DMS53 treated with DMSO at 0.1 percent for 48 hours (cell line): ENCODE results near the gene CACNA1H.
"Not testable (repeated sequence)": the region's sequence is repeated elsewhere in the genome, so short reads cannot be mapped to it uniquely, and the experiment has no call there.

Experiments used
- DNase-seq: peaks from one replicate; lab custom pipeline; 2025; ENCODE audit not compliant: unreplicated experiment; lab: John Stamatoyannopoulos, UW

CACNA1H gene

DNA sequence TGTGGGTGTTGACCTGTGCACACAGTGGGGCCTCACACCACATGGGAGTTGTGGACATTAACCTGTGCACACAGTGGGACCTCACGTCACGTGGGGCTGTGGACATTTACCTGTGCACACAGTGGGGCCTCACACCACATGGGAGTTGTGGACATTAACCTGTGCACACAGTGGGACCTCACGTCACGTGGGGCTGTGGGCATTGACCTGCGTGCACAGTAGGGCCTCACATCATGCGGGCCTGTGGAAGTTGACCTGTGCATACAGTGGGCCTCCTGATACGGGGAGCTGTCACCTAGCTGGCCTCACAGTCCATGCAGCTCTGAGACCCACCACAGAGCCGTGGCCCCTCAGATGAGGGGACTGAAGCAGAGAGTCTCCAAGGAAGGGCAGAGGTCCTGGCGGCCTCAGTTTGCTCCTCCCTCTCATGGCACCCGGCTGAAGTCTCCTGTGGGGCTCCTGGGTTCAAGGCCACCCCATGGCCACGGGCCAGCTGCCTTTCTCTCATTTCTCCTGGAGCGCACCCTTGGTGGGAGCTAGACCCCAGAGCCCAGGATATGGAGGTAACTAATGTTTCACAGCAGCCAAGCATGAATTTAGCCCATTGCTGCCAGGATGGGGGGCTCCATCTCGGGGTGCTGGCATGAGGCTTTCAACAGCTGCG is 21.0 kb downstream of the CACNA1H start:
- no peak for DNase-seq

GRCh38 chr16:1174477-1175357 is 21.8 kb downstream of the CACNA1H start:
- no peak for DNase-seq

- DNase-seq: no peak
These were observed 22.8 kb downstream of the CACNA1H start for GRCh38 chr16:1175566-1176279.

GRCh38 chr16:1176280-1176897 is 23.5 kb downstream of the CACNA1H start:
- DNase-seq: no peak

DNA sequence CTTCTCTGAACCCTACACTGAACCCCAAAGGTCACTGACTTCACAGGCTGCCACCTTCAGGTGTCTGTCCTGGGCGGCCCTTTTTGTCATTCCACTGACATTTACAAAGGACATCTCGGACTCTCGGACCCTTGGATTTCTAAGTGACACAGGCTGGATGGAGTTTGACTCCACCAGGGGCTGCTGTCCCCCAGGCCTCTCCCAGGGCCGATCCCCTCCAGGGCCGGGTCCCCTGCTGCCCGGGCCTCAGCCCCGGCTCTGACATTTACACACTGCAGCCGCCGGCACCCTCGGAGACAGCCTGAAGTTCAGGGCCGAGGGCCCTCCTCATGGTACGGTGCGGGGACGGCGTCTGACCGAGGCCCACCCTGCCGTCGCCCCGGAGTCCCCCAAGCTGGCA is 24.1 kb downstream of the CACNA1H start:
- DNase-seq: no peak

DNA sequence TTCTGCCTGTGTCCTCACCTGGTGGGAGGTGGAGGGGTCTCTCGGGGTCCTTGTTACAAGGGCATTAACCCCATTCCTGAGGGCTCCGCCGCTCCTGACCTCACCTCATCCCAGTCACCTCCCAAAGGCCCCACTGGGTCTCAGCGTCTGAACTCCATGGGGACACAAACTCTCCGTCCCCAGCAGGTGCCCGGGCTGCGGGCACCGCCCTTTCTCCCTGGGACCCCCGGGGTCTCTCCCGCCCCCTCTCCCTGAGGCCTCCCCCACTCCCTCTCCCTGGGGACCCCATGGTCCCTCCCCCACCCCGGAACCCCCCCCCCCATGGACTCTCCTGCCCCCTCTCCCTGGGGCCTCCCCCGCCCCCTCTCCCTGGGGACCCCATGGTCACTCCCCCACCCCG is 24.8 kb downstream of the CACNA1H start:
- no peak for DNase-seq

DNA sequence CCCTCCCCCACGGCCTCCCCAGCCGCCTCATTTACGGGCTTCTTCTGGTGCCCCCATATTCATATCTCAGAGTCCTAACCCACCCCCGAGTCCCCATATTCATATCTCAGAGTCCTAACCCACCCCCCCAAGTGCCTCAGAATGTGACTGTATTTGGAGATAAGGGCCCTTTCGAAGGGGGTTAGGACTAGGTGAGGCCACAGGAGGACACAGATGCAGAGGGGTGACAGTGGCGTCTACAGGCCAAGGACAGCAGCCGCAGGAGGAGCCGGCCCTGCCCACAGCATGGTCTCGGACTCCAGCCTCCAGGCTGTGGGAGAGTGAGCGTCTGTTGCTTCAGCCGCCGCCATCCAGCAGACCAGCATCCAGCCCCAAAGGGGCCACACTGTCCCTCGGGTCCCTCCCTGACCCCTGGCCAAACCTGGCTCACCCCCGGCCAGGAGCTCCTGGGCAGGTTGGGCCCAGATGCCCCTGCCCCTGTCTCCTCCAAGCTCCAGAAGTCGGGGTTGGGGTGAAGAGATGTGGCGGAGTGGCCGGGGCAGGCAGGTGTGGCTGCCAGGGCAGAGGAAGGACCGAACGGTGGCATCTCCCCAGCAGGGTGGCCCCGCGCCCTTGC is 25.5 kb downstream of the CACNA1H start:
- DNase-seq: no peak

DNA sequence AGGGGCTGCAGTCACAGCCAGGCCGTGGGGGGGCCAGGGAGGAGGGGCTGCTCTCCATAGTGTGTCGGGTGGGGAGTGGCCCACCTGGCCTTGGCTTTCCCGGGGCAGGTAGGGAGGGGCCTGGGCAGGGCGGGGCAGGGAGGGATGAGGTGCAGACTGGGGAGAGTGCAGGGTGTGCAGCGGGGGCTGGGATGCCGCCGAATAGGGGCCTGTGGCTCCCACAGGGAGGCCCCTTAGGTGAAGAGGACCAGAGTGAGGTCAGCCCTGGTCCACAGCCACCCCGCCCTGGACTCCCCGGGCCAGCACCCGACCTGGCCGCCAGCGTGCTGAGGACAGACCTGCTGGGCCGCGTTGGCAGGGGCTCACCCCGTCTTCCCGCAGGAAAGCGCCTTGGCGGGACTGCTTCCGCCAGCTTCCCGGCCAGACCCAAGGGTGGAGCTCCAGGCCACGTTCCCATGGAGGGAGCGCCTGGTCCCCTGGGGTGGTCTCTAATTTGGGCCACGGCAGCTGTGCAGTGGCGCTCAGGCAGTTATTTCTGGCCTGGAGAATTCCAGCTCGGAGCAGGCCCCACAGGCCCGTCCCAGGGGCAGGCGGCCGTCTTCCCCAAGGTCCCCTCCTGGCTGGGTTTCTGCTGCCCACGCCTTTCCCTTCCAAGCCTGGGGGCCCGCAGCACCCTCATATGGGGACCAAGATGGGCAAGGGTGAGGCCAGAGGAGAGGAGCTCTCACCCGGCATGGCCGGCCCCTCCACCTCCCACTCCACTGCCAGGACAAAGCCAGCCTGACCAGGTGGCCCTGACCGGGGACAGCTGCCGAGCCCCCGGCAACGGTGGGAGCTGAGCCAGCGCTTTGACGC is 27.9 kb downstream of the CACNA1H start:
- DNase-seq: no peak

DNA sequence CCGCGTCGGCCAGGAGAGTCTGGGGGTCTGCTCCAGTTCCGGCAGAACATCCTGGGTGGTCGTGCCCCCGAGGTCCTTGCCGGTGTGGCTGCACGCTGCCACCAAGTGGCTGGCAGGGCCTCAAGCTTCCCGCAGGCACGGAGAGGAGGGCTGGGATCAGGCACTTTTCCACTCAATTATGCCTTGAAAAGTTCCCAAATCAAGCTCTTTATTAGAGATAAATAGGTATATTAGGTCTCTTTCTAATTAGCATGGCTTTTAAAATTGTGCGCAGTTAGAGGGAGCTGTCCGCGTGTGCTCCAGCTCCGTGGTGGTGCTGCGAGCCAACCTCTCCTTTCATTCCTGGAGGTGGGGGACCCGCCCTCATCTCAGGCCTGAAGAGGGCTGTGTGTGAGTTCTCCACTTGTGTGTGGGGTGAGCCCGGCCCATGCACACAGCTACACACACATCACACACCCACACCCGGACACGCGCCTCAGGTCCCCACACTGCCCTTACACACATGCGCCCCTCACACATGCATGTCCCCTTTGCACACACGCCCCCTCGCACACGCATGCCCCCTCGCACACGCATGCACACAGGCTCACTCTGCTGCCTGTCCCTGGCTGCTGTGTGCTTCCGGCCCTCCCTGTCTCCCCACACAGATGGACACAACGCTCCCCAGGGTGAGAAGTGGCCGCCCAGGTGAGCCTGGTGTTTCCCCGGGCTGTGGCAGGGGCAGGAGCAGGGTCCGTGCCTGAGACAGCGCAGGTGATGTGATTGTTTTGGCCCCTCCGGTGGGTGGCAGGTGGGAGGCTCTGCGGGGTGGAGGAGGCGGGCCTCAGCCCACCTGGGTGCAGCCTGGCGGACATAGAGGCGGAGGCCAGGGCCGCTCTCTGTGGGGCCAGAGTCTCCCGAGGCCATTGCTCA is 28.8 kb downstream of the CACNA1H start:
- no peak for DNase-seq

GRCh38 chr16:1182316-1182671 is 29.4 kb downstream of the CACNA1H start:
- DNase-seq: no peak

DNA sequence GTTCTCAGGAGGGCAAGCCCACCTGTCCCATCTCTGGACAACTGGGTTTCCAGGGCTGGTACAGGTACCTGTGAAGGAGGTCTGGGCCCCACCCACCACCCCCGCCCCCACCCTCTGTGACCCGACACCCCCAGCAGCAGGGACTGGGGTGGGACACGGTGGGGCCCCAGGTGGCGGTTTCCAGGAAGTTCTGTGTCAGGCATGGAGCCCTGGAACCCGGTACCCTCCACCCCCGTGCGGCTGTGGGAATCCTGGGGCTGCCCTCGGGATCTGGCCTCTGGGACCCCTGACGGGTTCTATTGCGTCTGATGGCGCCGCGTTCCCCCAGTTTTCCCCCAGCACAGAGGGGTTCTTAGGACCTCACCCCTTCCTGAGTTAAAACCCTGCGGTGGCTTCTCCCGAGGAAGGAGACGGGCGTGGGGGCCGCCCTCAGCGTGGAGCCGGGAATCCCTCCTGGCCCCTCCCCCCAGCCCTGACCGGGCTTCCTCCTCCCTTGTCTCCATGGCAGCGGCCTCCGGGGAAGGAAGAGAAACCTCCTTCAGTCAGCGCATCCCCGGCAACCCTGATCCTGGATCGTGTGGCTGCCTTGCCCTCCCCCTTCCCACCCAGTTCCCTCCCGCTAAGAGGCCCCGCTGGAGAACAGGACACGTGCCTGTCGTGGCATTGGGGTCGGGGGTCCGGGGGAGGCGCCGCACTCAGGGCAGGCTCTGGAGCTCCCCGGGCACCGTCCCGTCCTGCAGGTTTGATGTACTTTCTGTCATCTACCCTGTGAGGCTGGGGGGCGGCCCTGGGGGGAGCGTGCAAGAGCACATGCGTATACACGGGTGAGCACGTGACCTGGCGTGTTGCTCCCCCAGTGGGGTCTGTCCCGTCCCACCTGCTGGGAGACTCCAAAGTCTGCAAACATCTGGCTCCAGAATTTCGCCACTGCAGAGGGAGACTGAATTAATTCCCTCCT is 30.3 kb downstream of the CACNA1H start:
- DNase-seq: no peak

DNA sequence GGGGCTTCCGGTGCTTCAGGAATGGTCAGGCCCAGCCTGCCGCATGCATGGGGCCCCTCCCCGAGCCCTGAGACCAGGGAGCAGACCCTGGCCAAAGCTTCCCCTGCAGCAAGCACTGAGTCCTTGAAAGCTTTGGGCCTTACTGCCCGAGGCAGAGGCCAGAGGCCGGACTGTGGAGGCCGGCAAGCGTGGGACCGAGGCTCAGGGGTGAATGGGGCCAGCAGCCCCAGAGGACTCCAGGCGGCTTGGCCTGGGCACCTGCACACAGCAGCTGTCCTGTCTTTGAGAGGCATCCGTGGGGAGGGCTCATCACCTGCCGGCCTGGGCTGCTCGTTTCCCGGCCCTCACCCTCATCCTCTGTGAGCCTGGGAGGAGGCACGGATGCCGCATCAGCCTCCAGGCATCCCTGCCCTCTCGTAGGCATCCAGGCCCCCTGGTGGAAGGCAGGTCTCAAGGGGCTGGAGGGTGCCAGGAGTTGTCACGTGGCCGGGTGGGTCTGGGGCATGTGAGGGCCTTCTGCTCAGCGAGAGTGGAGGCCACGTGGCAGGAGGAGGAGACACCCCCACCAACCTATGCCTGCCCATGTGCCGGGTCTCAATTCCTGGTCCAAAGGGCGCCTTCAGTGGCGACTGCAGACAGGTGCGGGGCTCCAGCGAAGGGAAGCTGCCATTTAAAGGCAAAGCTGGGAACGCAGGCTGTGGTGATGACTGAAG is 31.4 kb downstream of the CACNA1H start:
- no peak for DNase-seq

- DNase-seq: no peak
These were observed 32.1 kb downstream of the CACNA1H start for GRCh38 chr16:1184980-1185379.

DNA sequence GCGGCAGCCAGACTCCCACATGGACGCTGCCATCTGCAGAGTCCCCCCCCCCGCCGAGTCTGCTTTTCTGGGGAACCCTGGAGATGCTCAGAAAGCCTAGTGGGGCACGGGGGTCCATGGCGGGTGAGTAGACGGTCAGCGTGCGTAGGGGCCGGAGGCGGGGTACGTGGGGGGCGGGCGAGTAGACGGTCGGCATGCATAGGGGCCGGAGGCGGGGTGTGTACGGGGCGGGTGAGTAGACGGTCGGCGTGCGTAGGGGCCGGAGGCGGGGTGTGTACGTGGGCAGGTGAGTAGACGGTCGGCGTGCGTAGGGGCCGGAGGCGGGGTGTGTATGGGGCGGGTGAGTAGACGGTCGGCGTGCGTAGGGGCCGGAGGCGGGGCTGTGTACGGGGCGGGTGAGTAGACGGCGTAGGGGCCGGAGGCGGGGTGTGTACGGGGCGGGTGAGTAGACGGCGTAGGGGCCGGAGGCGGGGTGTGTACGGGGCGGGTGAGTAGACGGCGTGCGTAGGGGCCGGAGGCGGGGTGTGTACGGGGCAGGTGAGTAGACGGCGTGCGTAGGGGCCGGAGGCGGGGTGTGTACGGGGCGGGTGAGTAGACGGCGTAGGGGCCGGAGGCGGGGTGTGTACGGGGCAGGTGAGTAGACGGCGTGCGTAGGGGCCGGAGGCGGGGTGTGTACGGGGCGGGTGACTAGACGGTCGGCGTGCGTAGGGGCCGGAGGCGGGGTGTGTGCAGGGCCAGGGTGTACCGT is 32.7 kb downstream of the CACNA1H start:
- not testable (repeated sequence) for DNase-seq

- DNase-seq: no peak
These were observed 35.7 kb downstream of the CACNA1H start for GRCh38 chr16:1188432-1189189.

- DNase-seq: no peak
These were observed 36.5 kb downstream of the CACNA1H start for GRCh38 chr16:1189455-1189854.
